CD4-positive, alpha-beta T cell treated with Interleukin-6 at 100 ng/mL for 8 hours (primary cell): ENCODE measurements around the gene CDK5RAP2.

Source experiments
- DNase-seq: peaks from one replicate; pipeline ENCODE4 v3.0.0-alpha.2; 2020; ENCODE audit warnings: mixed read lengths, low spot score

The CDK5RAP2 gene

GRCh38 chr9:120399940-120400339, 180.0 kb downstream of the CDK5RAP2 start:
- DNase-seq: no peak

- no peak for DNase-seq
Measured at GRCh38 chr9:120398286-120398685, 181.7 kb downstream of the CDK5RAP2 start.

- no peak for DNase-seq
Measured at GRCh38 chr9:120397453-120397852, 182.5 kb downstream of the CDK5RAP2 start.

GRCh38 chr9:120396931-120397330, 183.0 kb downstream of the CDK5RAP2 start:
- DNase-seq: no peak

GRCh38 chr9:120396418-120396817, 183.5 kb downstream of the CDK5RAP2 start:
- no peak for DNase-seq

- no peak for DNase-seq
Measured at GRCh38 chr9:120395376-120395775, 184.6 kb downstream of the CDK5RAP2 start.

- no peak for DNase-seq
Measured at GRCh38 chr9:120394058-120394669, 185.8 kb downstream of the CDK5RAP2 start.

GRCh38 chr9:120393386-120394057, 186.4 kb downstream of the CDK5RAP2 start:
- DNase-seq: no peak

- DNase-seq: no peak
Measured at GRCh38 chr9:120392711-120393110, 187.3 kb downstream of the CDK5RAP2 start.

GRCh38 chr9:120392245-120392644, 187.7 kb downstream of the CDK5RAP2 start:
- no peak for DNase-seq

- DNase-seq: no peak
Measured at GRCh38 chr9:120391691-120392090, 188.3 kb downstream of the CDK5RAP2 start.

- no peak for DNase-seq
Measured at GRCh38 chr9:120390637-120391190, 189.3 kb downstream of the CDK5RAP2 start.

GRCh38 chr9:120389867-120390266, 190.1 kb downstream of the CDK5RAP2 start:
- no peak for DNase-seq

GRCh38 chr9:120389300-120389699, 190.7 kb downstream of the CDK5RAP2 start:
- no peak for DNase-seq

- DNase-seq: no peak
Measured at GRCh38 chr9:120388003-120388855, 191.7 kb downstream of the CDK5RAP2 start.

GRCh38 chr9:120387257-120388002, 192.5 kb downstream of the CDK5RAP2 start:
- DNase-seq: no peak

GRCh38 chr9:120386390-120387131, 193.4 kb downstream of the CDK5RAP2 start:
- DNase-seq: no peak

GRCh38 chr9:120385606-120386389, 194.2 kb downstream of the CDK5RAP2 start:
- no peak for DNase-seq

- DNase-seq: no peak
Measured at GRCh38 chr9:120384925-120385272, 195.1 kb downstream of the CDK5RAP2 start.
